Natural killer cell treated with Interleukin-12 subunit alpha and Interleukin-12 subunit beta and Interleukin-15 and Interleukin-18, amount 100 ng/mL, for 72 hours (primary cell): Measurements from ENCODE around the gene CEACAM8. TPM values are rescaled to one million over a fixed set of nuclear protein-coding genes. Genes with fewer than 3 reads are reported as not detected.
A peak's percentile ranks its signal among the peaks of the same experiment; 100 is the strongest.
"Not testable (repeated sequence)": the region's sequence is repeated elsewhere in the genome, so short reads cannot be mapped to it uniquely, and the experiment has no call there.

Experiments used
- ATAC-seq, 2 donors: fragments of 150-1000 bp; cut with Tn5 transposase in 1 of 2; sonication (Bioruptor Pico), chemical (Tn5 transposase) in 1 of 2; 2 replicates each; pipeline ENCODE4 v1.10.0; 2021
- DNase-seq: peaks from one replicate; pipeline ENCODE4 v3.0.0; 2022; ENCODE audit warnings: low spot score
- H3K27ac Mint-ChIP-seq, 2 donors: 1 replicate in 1 of 2; 2 replicates in 1 of 2; pipeline ENCODE4 v1.8.0; 2022; ENCODE audit warnings: mixed read lengths in 2 of 2, mild to moderate bottlenecking in 1 of 2, moderate library complexity in 1 of 2
- H3K27me3 Mint-ChIP-seq, 2 donors: 1 replicate in 1 of 2; 2 replicates in 1 of 2; pipeline ENCODE4 v1.8.0; 2022; ENCODE audit warnings: mixed read lengths in 2 of 2
- H3K36me3 Mint-ChIP-seq: one replicate; pipeline ENCODE4 v1.8.0; 2022; ENCODE audit warnings: mixed read lengths
- H3K4me1 Mint-ChIP-seq, 2 donors: 1 replicate in 1 of 2; 2 replicates in 1 of 2; pipeline ENCODE4 v1.8.0; 2022; ENCODE audit warnings: low read depth in 2 of 2, mixed read lengths in 2 of 2, mild to moderate bottlenecking in 1 of 2
- H3K4me3 Mint-ChIP-seq: one replicate; pipeline ENCODE4 v1.8.0; 2022; ENCODE audit warnings: mixed read lengths
- H3K9me3 Mint-ChIP-seq: 2 replicates; pipeline ENCODE4 v1.8.0; 2022; ENCODE audit warnings: mixed read lengths
- total RNA-seq, 2 donors: library from RNA; stranded (reverse); gene quantifications; one replicate each; pipeline ENCODE4 v1.2.3, GENCODE V29; 2022

CEACAM8 gene
- not detected for total RNA-seq

DNA sequence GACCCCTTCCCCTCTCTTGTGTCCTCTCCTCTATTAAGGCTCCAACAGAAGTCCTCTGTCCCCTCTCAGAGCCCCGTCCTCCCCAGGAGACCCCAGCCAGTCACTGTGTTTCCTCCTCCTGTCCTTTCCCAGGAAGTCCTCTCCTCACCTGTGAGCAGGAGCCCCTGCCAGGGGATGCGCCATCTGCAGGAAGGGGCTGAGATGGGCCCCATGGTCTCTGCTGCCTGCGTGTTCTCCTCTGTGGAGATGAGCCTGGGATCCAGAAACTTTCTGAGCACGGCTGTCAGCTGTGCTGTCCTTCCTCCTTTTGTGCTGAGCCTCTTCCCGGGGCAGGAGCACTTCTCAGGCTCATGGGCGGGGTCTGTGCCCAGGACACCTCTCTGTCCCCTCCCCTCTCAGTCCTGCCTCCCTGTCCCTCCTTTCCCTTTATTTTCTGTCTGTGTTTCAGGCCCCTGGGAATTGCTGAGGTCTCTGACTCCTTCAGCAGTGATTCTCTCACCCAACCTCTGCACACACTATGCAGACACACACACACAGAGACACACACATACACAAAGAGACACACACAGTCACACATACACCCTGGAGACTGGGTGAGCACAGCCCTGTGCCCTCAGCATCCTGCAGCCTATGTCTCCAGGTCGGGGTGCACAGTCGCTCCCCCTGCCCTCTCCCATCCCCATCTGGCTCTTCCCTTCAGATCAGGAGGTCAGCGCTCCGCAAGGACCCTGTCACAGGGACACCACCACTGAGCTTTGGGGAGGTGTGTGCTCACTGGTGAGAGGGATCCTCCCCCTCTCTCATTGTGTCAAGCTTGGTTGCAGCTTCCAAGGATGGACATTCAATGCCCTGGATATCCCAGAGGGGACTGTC is at the start of gene CEACAM8:
Gene CEACAM8 (minus strand): TSS at position 308 of the 873 bp plus-strand sequence. CDS start 96 bp downstream, at position 212.
- H3K9me3 Mint-ChIP-seq = no peaks in the 10 kb centered on the region
- H3K36me3 Mint-ChIP-seq = no peaks in the 10 kb centered on the region
- ATAC-seq (peak in 1 of 2 donors; percentile 33), DNase-seq (no peak)
- peaks cover 20 to 23% of the 10 kb centered on the region in 2 donors for H3K27me3 Mint-ChIP-seq
- H3K4me3 Mint-ChIP-seq = no peak within 1 kb of the TSS
- no peak within 1 kb of the TSS for H3K27ac Mint-ChIP-seq
- H3K4me1 Mint-ChIP-seq = peaks cover 0 to 7% of the 10 kb centered on the region in 2 donors

DNA sequence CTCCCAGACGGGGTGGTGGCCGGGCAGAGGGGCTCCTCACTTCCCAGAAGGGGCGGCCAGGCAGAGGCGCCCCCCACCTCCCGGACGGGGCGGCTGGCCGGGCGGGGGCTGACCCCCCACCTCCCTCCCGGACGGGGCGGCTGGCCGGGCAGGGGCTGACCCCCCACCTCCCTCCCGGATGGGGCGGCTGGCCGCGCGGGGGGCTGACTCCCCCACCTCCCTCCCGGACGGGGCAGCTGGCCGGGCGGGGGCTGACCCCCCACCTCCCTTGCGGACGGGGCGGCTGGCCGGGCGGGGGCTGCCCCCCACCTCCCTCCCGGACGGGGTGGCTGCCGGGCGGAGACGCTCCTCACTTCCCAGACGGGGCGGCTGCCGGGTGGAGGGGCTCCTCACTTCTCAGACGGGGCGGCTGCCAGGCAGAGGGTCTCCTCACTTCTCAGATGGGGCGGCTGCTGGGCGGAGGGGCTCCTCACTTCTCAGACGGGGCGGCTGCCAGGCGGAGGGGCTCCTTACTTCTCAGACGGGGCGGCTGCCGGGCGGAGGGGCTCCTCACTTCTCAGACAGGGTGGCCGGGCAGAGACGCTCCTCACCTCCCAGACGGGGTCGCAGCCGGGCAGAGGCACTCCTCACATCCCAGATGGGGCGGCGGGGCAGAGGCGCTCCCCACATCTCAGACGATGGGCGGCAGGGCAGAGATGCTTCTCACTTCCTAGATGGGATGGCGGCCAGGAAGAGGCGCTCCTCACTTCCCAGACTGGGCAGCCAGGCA is 44.8 kb upstream of the CEACAM8 start:
- H3K27ac Mint-ChIP-seq, H3K36me3 Mint-ChIP-seq, H3K9me3 Mint-ChIP-seq, DNase-seq, H3K4me3 Mint-ChIP-seq, ATAC-seq, H3K4me1 Mint-ChIP-seq: not testable (repeated sequence)
- peaks cover 22 to 28% of the 10 kb centered on the region in 2 donors for H3K27me3 Mint-ChIP-seq

DNA sequence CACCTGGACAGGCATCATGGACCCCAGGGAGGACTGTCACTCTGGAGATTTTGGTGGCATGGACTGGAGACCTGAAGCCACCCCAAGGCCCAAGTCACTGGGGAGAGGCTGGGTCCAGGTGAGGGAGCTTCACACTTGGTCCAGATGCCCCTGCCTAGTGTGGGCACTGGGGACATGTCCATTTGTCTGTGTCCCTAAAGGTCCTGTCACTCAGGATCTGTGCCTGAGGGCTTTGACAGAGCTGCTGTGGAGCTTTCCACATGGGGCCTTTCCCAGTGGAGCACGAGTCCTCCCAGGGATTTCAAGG is 40.5 kb upstream of the CEACAM8 start:
- H3K4me3 Mint-ChIP-seq = no peak overlapping the region
- no peaks in the 10 kb centered on the region for H3K9me3 Mint-ChIP-seq
- no peak for DNase-seq
- H3K4me1 Mint-ChIP-seq = peaks cover 3 to 5% of the 10 kb centered on the region in 2 donors
- no peak overlapping the region for H3K27ac Mint-ChIP-seq
- H3K36me3 Mint-ChIP-seq = no peaks in the 10 kb centered on the region
- ATAC-seq = peak in 1 of 2 donors; percentile 24
- peaks cover 18 to 20% of the 10 kb centered on the region in 2 donors for H3K27me3 Mint-ChIP-seq

DNA sequence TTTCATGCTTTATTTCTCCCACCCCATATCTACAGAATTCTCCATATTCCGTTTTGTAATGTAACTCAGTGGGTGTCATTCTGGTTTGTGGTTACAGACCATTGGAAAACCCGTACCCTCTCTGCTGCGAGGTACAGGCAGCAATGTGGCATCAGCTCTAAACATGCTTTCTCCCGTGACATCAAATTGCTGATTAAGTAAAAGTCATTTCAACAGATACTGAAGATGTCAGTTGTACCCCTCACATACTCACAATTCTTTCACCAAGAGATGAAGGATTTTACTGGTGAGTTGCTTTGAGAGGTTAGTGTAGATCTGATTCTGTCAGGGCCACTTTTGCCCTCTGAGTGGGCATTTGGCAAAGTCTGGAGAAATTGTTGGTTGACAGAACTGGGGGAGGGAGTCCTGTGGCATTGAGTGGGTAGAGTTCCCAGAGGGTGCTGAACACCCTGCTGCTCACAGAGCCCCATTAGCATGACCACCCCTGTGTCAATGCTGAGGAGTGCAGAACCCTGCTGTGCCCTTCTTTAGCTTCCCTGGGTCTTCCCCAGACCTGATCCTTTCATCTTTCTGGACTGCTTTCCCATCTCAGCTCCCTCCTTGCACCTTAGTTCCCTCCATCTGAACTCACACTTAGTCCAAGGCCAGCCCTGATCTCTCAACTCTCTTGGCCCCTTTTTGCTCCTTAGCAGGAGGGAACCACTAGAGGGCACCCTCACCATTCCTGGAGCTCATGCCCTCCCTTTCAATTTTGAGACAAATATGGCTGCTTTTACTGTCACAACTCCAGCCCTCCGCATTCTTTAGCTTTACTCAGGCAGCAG is 39.9 kb upstream of the CEACAM8 start:
- Mint-ChIP-seq H3K27ac (no peak overlapping the region), H3K36me3 (no peaks in the 10 kb centered on the region), H3K27me3 (peaks cover 18 to 20% of the 10 kb centered on the region in 2 donors), H3K9me3 (no peaks in the 10 kb centered on the region), H3K4me1 (peaks cover 3 to 5% of the 10 kb centered on the region in 2 donors), H3K4me3 (no peak overlapping the region)
- no peak for DNase-seq
- ATAC-seq = peak in 1 of 2 donors; percentile 27

DNA sequence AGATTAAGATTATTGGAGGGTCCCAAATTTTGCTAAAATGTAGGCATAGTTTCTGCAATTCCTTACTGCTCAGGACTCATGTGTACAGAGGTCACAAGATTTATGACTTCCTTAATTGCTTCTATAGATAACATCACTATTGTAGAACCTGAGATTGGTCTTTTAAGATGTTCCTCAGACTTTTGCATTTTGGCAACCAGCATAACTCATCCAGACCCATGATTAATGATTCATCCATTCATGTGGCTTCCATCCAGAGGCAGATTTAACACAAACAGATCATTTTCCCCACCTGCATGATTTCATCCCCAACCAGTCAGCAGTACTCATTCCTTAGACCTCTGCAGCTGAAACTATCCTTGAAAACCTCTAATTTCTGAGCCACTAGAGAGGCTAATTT is 34.5 kb upstream of the CEACAM8 start:
- H3K4me1 Mint-ChIP-seq = peaks cover 0 to 7% of the 10 kb centered on the region in 2 donors
- H3K27ac Mint-ChIP-seq = no peak overlapping the region
- DNase-seq (no peak), ATAC-seq (no peak)
- peaks cover 21 to 23% of the 10 kb centered on the region in 2 donors for H3K27me3 Mint-ChIP-seq
- no peaks in the 10 kb centered on the region for H3K36me3 Mint-ChIP-seq
- no peak overlapping the region for H3K4me3 Mint-ChIP-seq
- no peaks in the 10 kb centered on the region for H3K9me3 Mint-ChIP-seq

DNA sequence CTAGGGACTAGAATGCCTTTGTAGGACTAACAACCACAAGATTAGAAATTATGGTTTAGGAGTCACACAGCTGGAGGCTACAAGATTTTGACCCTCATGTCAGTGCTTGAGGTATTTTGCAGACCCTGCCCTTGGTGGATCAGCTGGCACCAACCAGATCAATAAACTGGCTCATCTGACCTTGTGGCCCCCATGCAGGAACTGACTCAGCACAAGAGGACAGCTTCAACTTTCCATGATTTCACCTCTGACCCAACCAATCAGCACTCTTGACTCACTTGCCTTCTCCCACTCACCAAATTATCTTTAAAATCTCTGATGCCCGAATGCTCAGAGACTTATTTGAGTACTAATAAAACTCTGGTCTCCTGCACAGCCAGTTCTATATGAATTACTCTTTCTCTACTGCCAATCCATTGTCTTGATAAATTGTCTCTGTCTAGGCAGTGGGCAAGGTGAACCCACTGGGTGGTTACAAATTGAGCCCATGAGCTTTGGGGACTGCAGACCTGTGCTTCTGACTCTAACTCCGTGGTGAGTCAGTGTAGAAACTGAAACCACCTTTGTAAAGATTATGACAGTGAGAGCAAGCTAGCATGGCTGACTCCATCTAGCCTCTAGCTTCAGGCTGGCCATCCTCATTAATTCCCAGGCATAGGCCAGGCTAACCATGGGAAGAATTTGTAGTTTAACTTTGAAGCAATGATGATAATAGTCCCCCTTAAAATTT is 33.9 kb upstream of the CEACAM8 start:
- H3K27ac Mint-ChIP-seq = no peak overlapping the region
- DNase-seq (no peak), ATAC-seq (peak; percentile 43 to 61)
- no peaks in the 10 kb centered on the region for H3K36me3 Mint-ChIP-seq
- H3K9me3 Mint-ChIP-seq = no peaks in the 10 kb centered on the region
- peaks cover 0 to 7% of the 10 kb centered on the region in 2 donors for H3K4me1 Mint-ChIP-seq
- peaks cover 21 to 28% of the 10 kb centered on the region in 2 donors for H3K27me3 Mint-ChIP-seq
- H3K4me3 Mint-ChIP-seq = no peak overlapping the region

DNA sequence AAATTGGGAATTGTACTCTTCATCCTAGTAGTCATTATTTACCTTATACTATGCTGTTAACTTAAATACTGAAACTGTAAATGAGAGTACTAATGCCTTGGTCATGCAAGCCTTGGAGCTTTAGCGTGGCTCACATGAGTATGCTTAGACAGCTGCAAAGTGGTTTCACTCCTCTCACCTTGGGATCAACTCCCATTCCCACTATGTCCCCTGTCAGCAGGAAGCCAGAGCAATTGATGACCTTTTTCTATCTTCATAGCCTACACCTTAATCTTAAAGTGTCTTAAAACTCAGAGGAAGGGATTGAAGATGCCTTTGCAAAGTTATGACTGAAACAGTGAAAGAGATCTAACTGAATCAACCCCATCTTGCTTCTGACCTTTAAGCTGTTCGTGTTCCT is 33.2 kb upstream of the CEACAM8 start:
- Mint-ChIP-seq H3K4me1 (peaks cover 0 to 7% of the 10 kb centered on the region in 2 donors), H3K27me3 (peaks cover 17 to 28% of the 10 kb centered on the region in 2 donors), H3K9me3 (no peaks in the 10 kb centered on the region), H3K36me3 (no peaks in the 10 kb centered on the region), H3K27ac (no peak overlapping the region), H3K4me3 (no peak overlapping the region)
- no peak for DNase-seq
- no peak for ATAC-seq

DNA sequence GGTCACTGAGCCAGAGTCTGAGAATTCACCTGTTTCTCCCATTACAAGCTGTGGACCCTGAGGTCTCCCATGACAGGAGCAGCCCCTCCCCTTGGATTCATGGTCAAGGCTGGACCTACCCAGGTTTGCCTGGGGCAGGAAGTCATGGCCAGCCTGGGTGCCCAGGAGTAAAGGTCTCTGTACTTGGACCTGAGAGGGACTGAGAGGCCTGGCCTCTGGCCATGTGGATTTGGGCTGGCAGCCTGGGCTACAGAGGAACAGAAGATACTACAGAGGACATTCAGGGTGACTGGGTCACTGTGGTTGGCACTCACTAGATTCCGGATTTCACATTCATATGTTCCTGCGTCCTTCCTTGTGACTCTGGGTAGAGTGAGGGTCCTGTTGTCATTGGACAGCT is 31.5 kb upstream of the CEACAM8 start:
- DNase-seq (no peak), ATAC-seq (peak in 1 of 2 donors; percentile 48)
- Mint-ChIP-seq H3K4me1 (peaks cover 0 to 7% of the 10 kb centered on the region in 2 donors), H3K4me3 (no peak overlapping the region), H3K36me3 (no peaks in the 10 kb centered on the region), H3K27ac (no peak overlapping the region), H3K27me3 (peaks cover 21 to 38% of the 10 kb centered on the region in 2 donors), H3K9me3 (no peaks in the 10 kb centered on the region)

DNA sequence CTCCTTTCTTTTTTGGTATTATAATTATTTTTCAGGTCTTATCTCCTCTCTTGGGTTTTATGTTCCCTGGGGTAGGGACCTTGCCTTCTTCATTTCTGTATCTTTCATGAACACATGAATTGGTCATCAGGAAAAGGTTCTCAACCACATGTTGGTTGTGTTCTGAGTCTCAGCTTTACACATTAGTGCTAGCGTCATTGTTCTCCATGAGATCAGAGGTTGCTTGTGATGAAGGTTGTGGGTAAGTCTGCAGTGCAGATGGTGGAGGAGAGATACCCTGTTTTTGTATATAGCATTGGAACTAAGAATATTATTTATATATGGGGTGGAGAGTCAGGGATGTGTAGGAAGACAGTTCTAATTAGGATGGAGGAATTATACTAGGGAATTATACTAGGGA is 24.5 kb upstream of the CEACAM8 start:
- no peaks in the 10 kb centered on the region for H3K9me3 Mint-ChIP-seq
- DNase-seq (no peak), ATAC-seq (peak in 1 of 2 donors; percentile 46)
- no peaks in the 10 kb centered on the region for H3K4me1 Mint-ChIP-seq
- H3K27ac Mint-ChIP-seq = no peak overlapping the region
- no peaks in the 10 kb centered on the region for H3K36me3 Mint-ChIP-seq
- H3K4me3 Mint-ChIP-seq = no peak overlapping the region
- H3K27me3 Mint-ChIP-seq = peaks cover 28 to 41% of the 10 kb centered on the region in 2 donors

DNA sequence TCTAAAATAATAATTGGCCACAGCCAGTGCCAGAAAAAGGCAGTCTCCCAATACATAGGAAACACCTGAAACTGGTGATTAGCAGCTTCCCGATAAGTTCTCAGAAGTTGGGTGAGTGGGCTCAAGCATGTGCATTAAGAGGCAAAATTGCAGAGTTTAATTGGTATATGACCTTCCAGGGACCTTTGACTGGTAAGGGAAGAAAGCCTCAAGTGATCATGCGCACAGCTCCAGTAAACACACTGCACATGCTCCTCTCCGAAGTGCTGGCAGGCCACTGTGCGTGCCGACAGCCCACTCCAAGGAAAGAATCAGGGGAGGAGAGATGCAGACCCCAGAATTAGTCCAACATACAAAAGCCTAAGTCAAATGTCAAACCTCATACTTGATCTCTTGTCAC is 18.9 kb upstream of the CEACAM8 start:
- Mint-ChIP-seq H3K27me3 (peaks cover 13 to 16% of the 10 kb centered on the region in 2 donors), H3K4me3 (no peak overlapping the region), H3K4me1 (no peaks in the 10 kb centered on the region), H3K36me3 (no peaks in the 10 kb centered on the region), H3K27ac (no peak overlapping the region), H3K9me3 (no peaks in the 10 kb centered on the region)
- DNase-seq = no peak
- ATAC-seq = no peak

DNA sequence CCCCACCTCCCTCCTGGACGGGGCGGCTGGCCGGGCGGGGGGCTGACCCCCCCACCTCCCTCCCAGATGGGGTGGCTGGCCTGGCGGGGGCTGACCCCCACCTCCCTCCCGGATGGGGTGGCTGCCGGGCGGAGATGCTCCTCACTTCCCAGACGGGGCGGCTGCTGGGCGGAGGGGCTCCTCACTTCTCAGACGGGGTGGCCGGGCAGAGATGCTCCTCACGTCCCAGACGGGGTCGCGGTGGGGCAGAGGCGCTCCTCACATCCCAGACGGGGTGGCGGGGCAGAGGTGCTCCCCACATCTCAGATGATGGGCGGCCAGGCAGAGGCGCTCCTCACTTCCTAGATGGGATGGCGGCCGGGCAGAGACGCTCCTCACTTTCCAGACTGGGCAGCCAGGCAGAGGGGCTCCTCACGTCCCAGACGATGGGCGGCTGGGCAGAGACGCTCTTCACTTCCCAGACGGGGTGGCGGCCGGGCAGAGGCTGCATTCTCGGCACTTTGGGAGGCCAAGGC is 15.7 kb upstream of the CEACAM8 start:
- not testable (repeated sequence) for H3K4me3 Mint-ChIP-seq, H3K27ac Mint-ChIP-seq, H3K4me1 Mint-ChIP-seq, DNase-seq, ATAC-seq, H3K36me3 Mint-ChIP-seq, H3K9me3 Mint-ChIP-seq
- peaks cover 15 to 26% of the 10 kb centered on the region in 2 donors for H3K27me3 Mint-ChIP-seq

DNA sequence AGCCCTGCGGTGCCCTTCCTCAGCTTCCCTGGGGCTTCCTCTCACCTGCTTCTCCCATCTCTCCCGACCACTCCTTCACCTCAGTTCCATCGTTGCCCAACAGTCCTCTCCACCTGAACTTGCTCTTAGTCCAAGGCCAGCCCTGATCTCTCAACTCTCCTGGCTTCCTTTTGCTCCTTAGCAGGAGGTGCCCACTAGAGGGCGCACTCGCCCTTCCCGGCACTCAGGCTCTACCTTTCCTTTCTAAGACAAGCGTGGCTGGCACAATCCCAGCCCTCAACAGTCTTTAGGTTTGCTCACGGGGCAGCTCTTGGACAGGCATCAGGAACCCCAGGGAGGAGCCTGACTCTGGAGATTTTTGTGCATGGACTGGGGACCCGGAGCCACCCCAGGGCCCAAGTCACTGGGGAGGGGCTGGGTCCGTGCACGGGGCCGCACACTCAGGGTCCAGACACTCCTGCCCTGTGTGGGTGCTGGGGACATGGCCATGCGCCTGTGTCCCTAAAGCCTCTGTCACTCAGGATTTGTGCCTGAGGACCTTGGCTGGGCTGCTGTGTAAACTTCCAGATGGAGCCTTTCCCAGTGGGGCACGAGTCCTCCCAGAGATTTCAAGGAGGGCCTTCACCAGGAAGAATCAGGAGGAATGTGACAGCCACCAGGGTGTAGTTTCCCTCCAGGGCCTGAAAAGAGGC is 12.1 kb upstream of the CEACAM8 start:
- Mint-ChIP-seq H3K36me3 (no peaks in the 10 kb centered on the region), H3K9me3 (no peaks in the 10 kb centered on the region), H3K27ac (no peak overlapping the region), H3K4me3 (no peak overlapping the region), H3K27me3 (peaks cover 21 to 34% of the 10 kb centered on the region in 2 donors), H3K4me1 (no peaks in the 10 kb centered on the region)
- DNase-seq (no peak), ATAC-seq (peak in 1 of 2 donors; percentile 62)
